Measurements from ENCODE around the gene NELFE. TPM values are rescaled to one million over a fixed set of nuclear protein-coding genes. Genes with fewer than 3 reads are reported as not detected.
A peak's percentile ranks its signal among the peaks of the same experiment; 100 is the strongest.

Gene NELFE
- total RNA-seq, 1 experiment from 2014 or later = 157 TPM

- no peak for DNase-seq
Observed at GRCh38 chr6:31972709-31973350, 14.1 kb upstream of the NELFE start.

GRCh38 chr6:31971993-31972708, 13.4 kb upstream of the NELFE start, which contains the start of gene DXO:
TSS of gene DXO (minus strand) at chr6:31972138. CDS start at chr6:31971675, 463 bp downstream.
- peak; percentile 99 for DNase-seq
- peak within 1 kb of the TSS; percentile 98 for H3K27ac Mint-ChIP-seq (ENCODE audit: unreplicated experiment)
- no peaks in the 10 kb centered on the region for H3K9me3 Mint-ChIP-seq (ENCODE audit: low read depth, unreplicated experiment)
- H3K4me3 Mint-ChIP-seq (ENCODE audit: low read depth, unreplicated experiment) = peak within 1 kb of the TSS; percentile 86
- peaks cover 27% of the 10 kb centered on the region for H3K4me1 Mint-ChIP-seq (ENCODE audit: low read depth, unreplicated experiment)
- peaks cover 79% of the 10 kb centered on the region for H3K36me3 Mint-ChIP-seq (ENCODE audit: insufficient read depth, unreplicated experiment)
- intact Hi-C loops (cut with micrococcal nuclease; ENCODE audit: unreplicated experiment) = no loop called here
- no peaks in the 10 kb centered on the region for H3K27me3 Mint-ChIP-seq (ENCODE audit: unreplicated experiment)
- no TSS peak for BruUV-seq (replicated peaks)
- no peak for TF ChIP-seq CTCF (IDR thresholded peaks at IDR 0.05; ENCODE audit: unreplicated experiment)
- CTCF ChIA-PET = interaction anchor here (0.6 to 1.8 kb wide), 7 partner anchors 20 to 1066 kb away, joined by 3 to 7 read pairs (median 4); partner anchors contain the start of genes CFB and ZBTB12

More at GRCh38 chr6:31972709-31973350, 14.1 kb upstream of the NELFE start:
- Mint-ChIP-seq H3K36me3 (ENCODE audit: insufficient read depth, unreplicated experiment) (peaks cover 72% of the 10 kb centered on the region), H3K9me3 (ENCODE audit: low read depth, unreplicated experiment) (no peaks in the 10 kb centered on the region), H3K4me1 (ENCODE audit: low read depth, unreplicated experiment) (peaks cover 27% of the 10 kb centered on the region), H3K4me3 (ENCODE audit: low read depth, unreplicated experiment) (peak overlapping the region; percentile 86), H3K27ac (ENCODE audit: unreplicated experiment) (peak overlapping the region; percentile 98), H3K27me3 (ENCODE audit: unreplicated experiment) (no peaks in the 10 kb centered on the region)
- BruUV-seq (replicated peaks) = TSS peak; percentile 67
- intact Hi-C loops (cut with micrococcal nuclease; ENCODE audit: unreplicated experiment) = no loop called here
- TF ChIP-seq CTCF (IDR thresholded peaks at IDR 0.05; ENCODE audit: unreplicated experiment) = no peak
- CTCF ChIA-PET = interaction anchor here (0.6 to 1.8 kb wide), 3 partner anchors 70 to 1067 kb away, joined by 4 to 5 read pairs (median 4); partner anchors contain the start of gene ZBTB12

GRCh38 chr6:31971279-31971992, 12.7 kb upstream of the NELFE start:
- no peak for TF ChIP-seq CTCF (IDR thresholded peaks at IDR 0.05; ENCODE audit: unreplicated experiment)
- H3K4me1 Mint-ChIP-seq (ENCODE audit: low read depth, unreplicated experiment) = peaks cover 27% of the 10 kb centered on the region
- H3K4me3 Mint-ChIP-seq (ENCODE audit: low read depth, unreplicated experiment) = peak overlapping the region; percentile 86
- H3K27me3 Mint-ChIP-seq (ENCODE audit: unreplicated experiment) = no peaks in the 10 kb centered on the region
- CTCF ChIA-PET = interaction anchor here (1.1 to 1.8 kb wide), 6 partner anchors 19 to 231 kb away, joined by 3 to 7 read pairs (median 4); partner anchors contain the start of genes CFB and ZBTB12
- intact Hi-C loops (cut with micrococcal nuclease; ENCODE audit: unreplicated experiment) = no loop called here
- BruUV-seq (replicated peaks) = TSS peak; percentile 78
- H3K27ac Mint-ChIP-seq (ENCODE audit: unreplicated experiment) = peak overlapping the region; percentile 98
- peaks cover 86% of the 10 kb centered on the region for H3K36me3 Mint-ChIP-seq (ENCODE audit: insufficient read depth, unreplicated experiment)
- DNase-seq = no peak
- no peaks in the 10 kb centered on the region for H3K9me3 Mint-ChIP-seq (ENCODE audit: low read depth, unreplicated experiment)

- no peak for DNase-seq
- intact Hi-C loops (cut with micrococcal nuclease; ENCODE audit: unreplicated experiment) = no loop called here
- peaks cover 27% of the 10 kb centered on the region for H3K4me1 Mint-ChIP-seq (ENCODE audit: low read depth, unreplicated experiment)
- H3K4me3 Mint-ChIP-seq (ENCODE audit: low read depth, unreplicated experiment) = peak overlapping the region; percentile 86
- no peaks in the 10 kb centered on the region for H3K27me3 Mint-ChIP-seq (ENCODE audit: unreplicated experiment)
- CTCF ChIA-PET = interaction anchor here (0.6 to 1.6 kb wide), 4 partner anchors 18 to 275 kb away, joined by 3 to 5 read pairs (median 4); no protein-coding TSS in a partner anchor
- peaks cover 92% of the 10 kb centered on the region for H3K36me3 Mint-ChIP-seq (ENCODE audit: insufficient read depth, unreplicated experiment)
- TF ChIP-seq CTCF (IDR thresholded peaks at IDR 0.05; ENCODE audit: unreplicated experiment) = no peak
- H3K27ac Mint-ChIP-seq (ENCODE audit: unreplicated experiment) = peak overlapping the region; percentile 98
- BruUV-seq (replicated peaks) = no TSS peak
- H3K9me3 Mint-ChIP-seq (ENCODE audit: low read depth, unreplicated experiment) = no peaks in the 10 kb centered on the region
Observed at GRCh38 chr6:31970604-31971271, 12.0 kb upstream of the NELFE start.
